Measurements from ENCODE around the gene DYRK3. TPM values are rescaled to one million over a fixed set of nuclear protein-coding genes. Genes with fewer than 3 reads are reported as not detected.

DYRK3 gene
- total RNA-seq, 1 donor from 2014 or later: 22.7 TPM

- Mint-ChIP-seq H3K36me3 (peaks cover 33% of the 10 kb centered on the region), H3K9me3 (no peaks in the 10 kb centered on the region), H3K4me1 (no peaks in the 10 kb centered on the region), H3K4me3 (no peak overlapping the region), H3K27me3 (ENCODE audit: insufficient read depth, low read depth) (no peaks in the 10 kb centered on the region), H3K27ac (no peak overlapping the region)
- no peak overlapping the region for H3K4me3 ChIP-seq
- H3F3A ChIP-seq (ENCODE audit: low read depth): no peaks in the 10 kb centered on the region
- H4K20me1 ChIP-seq (ENCODE audit: low read depth): no peaks in the 10 kb centered on the region
- no peak overlapping the region for H2AFZ ChIP-seq (replicated peaks)
- no peaks in the 10 kb centered on the region for H3K36me3 ChIP-seq
- no peak overlapping the region for H3K27ac ChIP-seq
- no peak for DNase-seq (ENCODE audit: low spot score)
- no peak overlapping the region for H3K4me2 ChIP-seq
- H3K9me3 ChIP-seq (ENCODE audit: low read depth): no peaks in the 10 kb centered on the region
- no peak overlapping the region for H3K9ac ChIP-seq
- H3K4me1 ChIP-seq: no peaks in the 10 kb centered on the region
- TF ChIP-seq CTCF (IDR thresholded peaks at IDR 0.05) (no peak), EZH2 (IDR thresholded peaks at IDR 0.05) (no peak), EZH2phosphoT487 (IDR thresholded peaks at IDR 0.05) (no peak)
- H3K27me3 ChIP-seq: no peaks in the 10 kb centered on the region
- H3K79me2 ChIP-seq (ENCODE audit: low read depth): no peaks in the 10 kb centered on the region
These were observed 39.0 kb upstream of the DYRK3 start for GRCh38 chr1:206596319-206596666.

- Histone ChIP-seq H3K9me3 (ENCODE audit: low read depth) (no peaks in the 10 kb centered on the region), H3K4me3 (no peak overlapping the region), H3F3A (ENCODE audit: low read depth) (no peaks in the 10 kb centered on the region), H3K27ac (no peak overlapping the region), H3K9ac (no peak overlapping the region), H3K4me2 (no peak overlapping the region), H4K20me1 (ENCODE audit: low read depth) (no peaks in the 10 kb centered on the region), H3K79me2 (ENCODE audit: low read depth) (no peaks in the 10 kb centered on the region), H3K36me3 (no peaks in the 10 kb centered on the region), H3K4me1 (no peaks in the 10 kb centered on the region), H3K27me3 (no peaks in the 10 kb centered on the region), H2AFZ (replicated peaks) (no peak overlapping the region)
- H3K27ac Mint-ChIP-seq: no peak overlapping the region
- no peaks in the 10 kb centered on the region for H3K4me1 Mint-ChIP-seq
- no peak for DNase-seq (ENCODE audit: low spot score)
- TF ChIP-seq EZH2phosphoT487 (IDR thresholded peaks at IDR 0.05) (no peak), CTCF (IDR thresholded peaks at IDR 0.05) (no peak)
- no peaks in the 10 kb centered on the region for H3K9me3 Mint-ChIP-seq
- H3K4me3 Mint-ChIP-seq: no peak overlapping the region
- peaks cover 2% of the 10 kb centered on the region for H3K27me3 Mint-ChIP-seq (ENCODE audit: insufficient read depth, low read depth)
- peaks cover 16% of the 10 kb centered on the region for H3K36me3 Mint-ChIP-seq
These were observed 34.8 kb upstream of the DYRK3 start for GRCh38 chr1:206600527-206600926.

DNA sequence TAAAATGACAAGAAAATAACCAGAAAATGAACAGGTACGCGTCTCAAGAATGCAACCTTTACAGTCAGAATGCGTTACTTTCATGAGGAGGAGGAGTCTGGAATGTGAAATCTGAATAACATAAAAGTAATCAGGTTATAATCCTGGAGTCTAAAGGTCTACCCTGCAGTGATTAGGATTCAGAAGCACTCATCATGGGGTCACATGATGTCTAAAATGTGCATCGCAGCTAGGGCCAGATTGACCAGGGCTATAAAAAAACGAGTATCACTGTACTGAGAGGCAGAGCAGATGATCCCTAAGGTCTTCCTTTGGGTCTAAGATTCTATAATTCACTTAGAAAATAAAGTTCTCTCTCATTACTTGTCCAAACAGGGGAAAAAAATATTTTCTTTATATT is 30.5 kb upstream of the DYRK3 start:
- Histone ChIP-seq H3K9ac (no peak overlapping the region), H3K27me3 (no peaks in the 10 kb centered on the region), H2AFZ (replicated peaks) (no peak overlapping the region), H3K4me3 (no peak overlapping the region), H4K20me1 (ENCODE audit: low read depth) (no peaks in the 10 kb centered on the region), H3F3A (ENCODE audit: low read depth) (peaks cover 4% of the 10 kb centered on the region), H3K79me2 (ENCODE audit: low read depth) (no peaks in the 10 kb centered on the region), H3K27ac (no peak overlapping the region), H3K4me1 (no peaks in the 10 kb centered on the region), H3K9me3 (ENCODE audit: low read depth) (no peaks in the 10 kb centered on the region), H3K36me3 (no peaks in the 10 kb centered on the region), H3K4me2 (no peak overlapping the region)
- Mint-ChIP-seq H3K4me1 (no peaks in the 10 kb centered on the region), H3K9me3 (no peaks in the 10 kb centered on the region), H3K27ac (no peak overlapping the region), H3K4me3 (no peak overlapping the region), H3K36me3 (peaks cover 7% of the 10 kb centered on the region), H3K27me3 (ENCODE audit: insufficient read depth, low read depth) (peaks cover 2% of the 10 kb centered on the region)
- DNase-seq (ENCODE audit: low spot score): no peak
- TF ChIP-seq EZH2 (IDR thresholded peaks at IDR 0.05): no peak
- TF ChIP-seq CTCF (IDR thresholded peaks at IDR 0.05): no peak
- no peak for TF ChIP-seq EZH2phosphoT487 (IDR thresholded peaks at IDR 0.05)

GRCh38 chr1:206606867-206607266 is 28.5 kb upstream of the DYRK3 start:
- TF ChIP-seq EZH2phosphoT487 (IDR thresholded peaks at IDR 0.05) (no peak), EZH2 (IDR thresholded peaks at IDR 0.05) (no peak), CTCF (IDR thresholded peaks at IDR 0.05) (peak; percentile 65)
- Mint-ChIP-seq H3K27me3 (ENCODE audit: insufficient read depth, low read depth) (peaks cover 2% of the 10 kb centered on the region), H3K9me3 (no peaks in the 10 kb centered on the region), H3K36me3 (peaks cover 5% of the 10 kb centered on the region), H3K27ac (no peak overlapping the region), H3K4me3 (no peak overlapping the region), H3K4me1 (peaks cover 9% of the 10 kb centered on the region)
- Histone ChIP-seq H3K4me3 (no peak overlapping the region), H3K4me2 (no peak overlapping the region), H3K36me3 (no peaks in the 10 kb centered on the region), H3K4me1 (peaks cover 5% of the 10 kb centered on the region), H2AFZ (replicated peaks) (no peak overlapping the region), H3K27ac (no peak overlapping the region), H4K20me1 (ENCODE audit: low read depth) (no peaks in the 10 kb centered on the region), H3K9ac (no peak overlapping the region), H3K79me2 (ENCODE audit: low read depth) (peaks cover 6% of the 10 kb centered on the region), H3K9me3 (ENCODE audit: low read depth) (no peaks in the 10 kb centered on the region), H3K27me3 (no peaks in the 10 kb centered on the region), H3F3A (ENCODE audit: low read depth) (peaks cover 4% of the 10 kb centered on the region)
- DNase-seq (ENCODE audit: low spot score): peak; percentile 38
